ENCODE results near the gene YKT6. TPM values are rescaled to one million over a fixed set of nuclear protein-coding genes. Genes with fewer than 3 reads are reported as not detected.

The YKT6 gene
- total RNA-seq, 1 experiment from 2014 or later = 96.2 TPM

Other genes with a start within 250 kb of the YKT6 start
- gene SPDYE1, start 203.1 kb upstream of the YKT6 start, total RNA-seq (2014; rRNA removed; shearing (Covaris generic)) = not detected in 2 replicates
- 101 and 119 TPM in 2 replicates for gene DBNL, start 156.3 kb upstream of the YKT6 start, total RNA-seq (2014; rRNA removed; shearing (Covaris generic))
- 2.8 and 2.9 TPM in 2 replicates for gene PGAM2, start 135.4 kb upstream of the YKT6 start, total RNA-seq (2014; rRNA removed; shearing (Covaris generic))
- 5.2 and 9.4 TPM in 2 replicates for gene POLM, start 118.4 kb upstream of the YKT6 start, total RNA-seq (2014; rRNA removed; shearing (Covaris generic))
- gene AEBP1, start 96.6 kb upstream of the YKT6 start, total RNA-seq (2014; rRNA removed; shearing (Covaris generic)) = 0.27 and 0.43 TPM in 2 replicates
- gene POLD2, start 77.4 kb upstream of the YKT6 start, total RNA-seq (2014; rRNA removed; shearing (Covaris generic)) = 253 and 270 TPM in 2 replicates
- 1.4 TPM in 1 of 2 replicates, not detected in the other for gene MYL7, start 59.6 kb upstream of the YKT6 start, total RNA-seq (2014; rRNA removed; shearing (Covaris generic))
- gene GCK, start 11.5 kb upstream of the YKT6 start, total RNA-seq (2014; rRNA removed; shearing (Covaris generic)) = not detected in 2 replicates
- 0.06 and 2.2 TPM in 2 replicates for gene CAMK2B, start 124.6 kb downstream of the YKT6 start, total RNA-seq (2014; rRNA removed; shearing (Covaris generic))